Measurements from ENCODE around the gene KRT35. TPM values are rescaled to one million over a fixed set of nuclear protein-coding genes. Genes with fewer than 3 reads are reported as not detected.

The KRT35 gene
- total RNA-seq, 1 donor from 2014 or later: not detected

- H3K4me3 ChIP-seq: no peak overlapping the region
- DNase-seq (ENCODE audit: extremely low spot score in 2 of 2): no peak
- intact Hi-C loops (cut with DNase I): no loop called here
- H3K36me3 ChIP-seq: no peaks in the 10 kb centered on the region
- TF ChIP-seq CTCF (IDR thresholded peaks at IDR 0.05) (no peak), POLR2AphosphoS5 (IDR thresholded peaks at IDR 0.05; ENCODE audit: insufficient read depth in 1 of 2, low read depth in 1 of 2) (no peak), POLR2A (IDR thresholded peaks at IDR 0.05) (no peak)
- no peaks in the 10 kb centered on the region for H3K9me3 ChIP-seq
- H3K4me1 ChIP-seq: peaks cover 23% of the 10 kb centered on the region
- H3K27ac ChIP-seq: no peak overlapping the region
- no peaks in the 10 kb centered on the region for H3K27me3 ChIP-seq
Observed at GRCh38 chr17:41486809-41487530, 6.0 kb upstream of the KRT35 start.

- no peaks in the 10 kb centered on the region for H3K9me3 ChIP-seq
- no peaks in the 10 kb centered on the region for H3K36me3 ChIP-seq
- H3K27me3 ChIP-seq: no peaks in the 10 kb centered on the region
- H3K27ac ChIP-seq: no peak overlapping the region
- no peak for DNase-seq (ENCODE audit: extremely low spot score in 2 of 2)
- TF ChIP-seq CTCF (IDR thresholded peaks at IDR 0.05) (no peak), POLR2A (IDR thresholded peaks at IDR 0.05) (no peak), POLR2AphosphoS5 (IDR thresholded peaks at IDR 0.05; ENCODE audit: insufficient read depth in 1 of 2, low read depth in 1 of 2) (no peak)
- no peak overlapping the region for H3K4me3 ChIP-seq
- intact Hi-C loops (cut with DNase I): no loop called here
- H3K4me1 ChIP-seq: peaks cover 17% of the 10 kb centered on the region
Observed at GRCh38 chr17:41486316-41486715, 5.4 kb upstream of the KRT35 start.

GRCh38 chr17:41484920-41485904 lies 4.3 kb upstream of the KRT35 start:
- Histone ChIP-seq H3K27ac (no peak overlapping the region), H3K4me1 (peaks cover 6% of the 10 kb centered on the region), H3K9me3 (no peaks in the 10 kb centered on the region), H3K36me3 (no peaks in the 10 kb centered on the region), H3K4me3 (no peak overlapping the region), H3K27me3 (no peaks in the 10 kb centered on the region)
- no peak for DNase-seq (ENCODE audit: extremely low spot score in 2 of 2)
- intact Hi-C loops (cut with DNase I): no loop called here
- no peak for TF ChIP-seq POLR2AphosphoS5 (IDR thresholded peaks at IDR 0.05; ENCODE audit: insufficient read depth in 1 of 2, low read depth in 1 of 2)
- TF ChIP-seq POLR2A (IDR thresholded peaks at IDR 0.05): no peak
- no peak for TF ChIP-seq CTCF (IDR thresholded peaks at IDR 0.05)

GRCh38 chr17:41483991-41484826 lies 3.3 kb upstream of the KRT35 start:
- H3K9me3 ChIP-seq: no peaks in the 10 kb centered on the region
- H3K36me3 ChIP-seq: no peaks in the 10 kb centered on the region
- TF ChIP-seq POLR2A (IDR thresholded peaks at IDR 0.05): no peak
- TF ChIP-seq POLR2AphosphoS5 (IDR thresholded peaks at IDR 0.05; ENCODE audit: insufficient read depth in 1 of 2, low read depth in 1 of 2): no peak
- TF ChIP-seq CTCF (IDR thresholded peaks at IDR 0.05): no peak
- no peaks in the 10 kb centered on the region for H3K27me3 ChIP-seq
- H3K27ac ChIP-seq: no peak overlapping the region
- intact Hi-C loops (cut with DNase I): no loop called here
- no peak for DNase-seq (ENCODE audit: extremely low spot score in 2 of 2)
- no peaks in the 10 kb centered on the region for H3K4me1 ChIP-seq
- no peak overlapping the region for H3K4me3 ChIP-seq
